ENCODE data around the gene SPATA16. TPM values are rescaled to one million over a fixed set of nuclear protein-coding genes. Genes with fewer than 3 reads are reported as not detected.
"Not testable (repeated sequence)": the region's sequence is repeated elsewhere in the genome, so short reads cannot be mapped to it uniquely, and the experiment has no call there.

The SPATA16 gene
- total and polyA plus RNA-seq, 2 donors (not counting 1 experiment from before 2014, with no cell fraction given) = not detected

- H3K27me3 ChIP-seq (replicated peaks in 1 of 4; ENCODE audit: control extremely low read depth in 1 of 4, control insufficient read depth in 3 of 4, insufficient read depth in 4 of 4, low read length in 3 of 4) = no peaks in the 10 kb centered on the region
- no peaks in the 10 kb centered on the region for H4K20me1 ChIP-seq (ENCODE audit: control insufficient read depth, insufficient read depth, low read length, poor library complexity, severe bottlenecking)
- H3K4me3 ChIP-seq (ENCODE audit: control extremely low read depth in 1 of 5, extremely low read depth in 1 of 5, insufficient read depth in 1 of 5, low read depth in 2 of 5, low read length in 4 of 5) = no peak overlapping the region
- no CpG with 5 or more reads among the region's 2 CpGs for WGBS (ENCODE audit: insufficient coverage)
- no peak overlapping the region for H3K27ac ChIP-seq (ENCODE audit: low read length in 2 of 2)
- no peaks in the 10 kb centered on the region for H3K36me3 ChIP-seq (replicated peaks in 1 of 2; ENCODE audit: control extremely low read depth in 1 of 2, control insufficient read depth in 1 of 2, extremely low read depth in 1 of 2, insufficient read depth in 2 of 2, low read length in 1 of 2)
- no peaks in the 10 kb centered on the region for H3K9me3 ChIP-seq (ENCODE audit: control extremely low read depth in 1 of 3, control insufficient read depth in 2 of 3, insufficient read depth in 1 of 3, low read length in 2 of 3)
- Mint-ChIP-seq H3K27me3 (no peaks in the 10 kb centered on the region), H3K9me3 (ENCODE audit: insufficient read depth) (peaks cover 5% of the 10 kb centered on the region), H3K4me3 (no peak overlapping the region), H3K4me1 (no peaks in the 10 kb centered on the region), H3K27ac (no peak overlapping the region)
- no peak for DNase-seq
- ChIA-PET POLR2A (no interaction called here), CTCF (interaction anchor here (1.0 kb wide), 1 partner anchor 10 kb away, joined by 3 read pairs; no protein-coding TSS in a partner anchor)
- H3K79me2 ChIP-seq (ENCODE audit: control insufficient read depth, insufficient read depth, low read length) = no peaks in the 10 kb centered on the region
- intact Hi-C loops (cut with micrococcal nuclease) = no loop called here
- H2AFZ ChIP-seq (ENCODE audit: insufficient read depth, low read depth, low read length, poor library complexity, severe bottlenecking) = no peak overlapping the region
- TF ChIP-seq CTCF (IDR thresholded peaks at IDR 0.05) = no peak
- no peak for TF ChIP-seq EZH2 (IDR thresholded peaks at IDR 0.05; ENCODE audit: borderline replicate concordance, insufficient read depth, low read depth, low read length, poor library complexity, severe bottlenecking)
- no peak overlapping the region for H3K9ac ChIP-seq (ENCODE audit: low read length)
- H3K4me2 ChIP-seq (replicated peaks; ENCODE audit: low read depth, low read length, poor library complexity, severe bottlenecking) = no peak overlapping the region
- no peak for ATAC-seq (ENCODE audit: low read depth)
- H3K4me1 ChIP-seq (ENCODE audit: control insufficient read depth in 2 of 2, insufficient read depth in 2 of 2, low read length in 2 of 2) = no peaks in the 10 kb centered on the region
These were observed 255.3 kb downstream of the SPATA16 start for GRCh38 chr3:172885704-172886103.

GRCh38 chr3:172882563-172882962 lies 258.5 kb downstream of the SPATA16 start:
- Mint-ChIP-seq H3K4me3 (no peak overlapping the region), H3K9me3 (ENCODE audit: insufficient read depth) (peaks cover 9% of the 10 kb centered on the region), H3K27me3 (no peaks in the 10 kb centered on the region), H3K27ac (no peak overlapping the region), H3K4me1 (no peaks in the 10 kb centered on the region)
- no peaks in the 10 kb centered on the region for H3K36me3 ChIP-seq (replicated peaks in 1 of 2; ENCODE audit: control extremely low read depth in 1 of 2, control insufficient read depth in 1 of 2, extremely low read depth in 1 of 2, insufficient read depth in 2 of 2, low read length in 1 of 2)
- H4K20me1 ChIP-seq (ENCODE audit: control insufficient read depth, insufficient read depth, low read length, poor library complexity, severe bottlenecking) = no peaks in the 10 kb centered on the region
- 75% methylated on average over 1 of the region's 1 CpG for WGBS (ENCODE audit: insufficient coverage)
- POLR2A ChIA-PET = no interaction called here
- CTCF ChIA-PET = no interaction called here
- H3K27ac ChIP-seq (ENCODE audit: low read length in 2 of 2) = no peak overlapping the region
- H3K27me3 ChIP-seq (replicated peaks in 1 of 4; ENCODE audit: control extremely low read depth in 1 of 4, control insufficient read depth in 3 of 4, insufficient read depth in 4 of 4, low read length in 3 of 4) = no peaks in the 10 kb centered on the region
- TF ChIP-seq EZH2 (IDR thresholded peaks at IDR 0.05; ENCODE audit: borderline replicate concordance, insufficient read depth, low read depth, low read length, poor library complexity, severe bottlenecking) = no peak
- TF ChIP-seq CTCF (IDR thresholded peaks at IDR 0.05) = no peak
- no peak overlapping the region for H3K4me2 ChIP-seq (replicated peaks; ENCODE audit: low read depth, low read length, poor library complexity, severe bottlenecking)
- H3K4me1 ChIP-seq (ENCODE audit: control insufficient read depth in 2 of 2, insufficient read depth in 2 of 2, low read length in 2 of 2) = no peaks in the 10 kb centered on the region
- no peak for ATAC-seq (ENCODE audit: low read depth)
- no peaks in the 10 kb centered on the region for H3K79me2 ChIP-seq (ENCODE audit: control insufficient read depth, insufficient read depth, low read length)
- intact Hi-C loops (cut with micrococcal nuclease) = no loop called here
- H3K9ac ChIP-seq (ENCODE audit: low read length) = no peak overlapping the region
- H3K9me3 ChIP-seq (ENCODE audit: control extremely low read depth in 1 of 3, control insufficient read depth in 2 of 3, insufficient read depth in 1 of 3, low read length in 2 of 3) = peaks cover 0 to 6% (median 0%) of the 10 kb centered on the region in 3 donors
- no peak overlapping the region for H2AFZ ChIP-seq (ENCODE audit: insufficient read depth, low read depth, low read length, poor library complexity, severe bottlenecking)
- no peak for DNase-seq
- no peak overlapping the region for H3K4me3 ChIP-seq (ENCODE audit: control extremely low read depth in 1 of 5, extremely low read depth in 1 of 5, insufficient read depth in 1 of 5, low read depth in 2 of 5, low read length in 4 of 5)

- DNase-seq; H3K36me3 ChIP-seq (replicated peaks in 1 of 2; ENCODE audit: control extremely low read depth in 1 of 2, control insufficient read depth in 1 of 2, extremely low read depth in 1 of 2, insufficient read depth in 2 of 2, low read length in 1 of 2); H4K20me1 ChIP-seq (ENCODE audit: control insufficient read depth, insufficient read depth, low read length, poor library complexity, severe bottlenecking); H3K4me3 ChIP-seq (ENCODE audit: control extremely low read depth in 1 of 5, extremely low read depth in 1 of 5, insufficient read depth in 1 of 5, low read depth in 2 of 5, low read length in 4 of 5); H3K4me1 ChIP-seq (ENCODE audit: control insufficient read depth in 2 of 2, insufficient read depth in 2 of 2, low read length in 2 of 2); H3K27ac Mint-ChIP-seq; H3K4me1 Mint-ChIP-seq; H3K4me3 Mint-ChIP-seq; POLR2A ChIA-PET; ATAC-seq (ENCODE audit: low read depth); H3K79me2 ChIP-seq (ENCODE audit: control insufficient read depth, insufficient read depth, low read length); H3K27me3 Mint-ChIP-seq; intact Hi-C loops (cut with micrococcal nuclease); H3K9ac ChIP-seq (ENCODE audit: low read length); H3K9me3 Mint-ChIP-seq (ENCODE audit: insufficient read depth); H3K27ac ChIP-seq (ENCODE audit: low read length in 2 of 2); H3K9me3 ChIP-seq (ENCODE audit: control extremely low read depth in 1 of 3, control insufficient read depth in 2 of 3, insufficient read depth in 1 of 3, low read length in 2 of 3); H2AFZ ChIP-seq (ENCODE audit: insufficient read depth, low read depth, low read length, poor library complexity, severe bottlenecking); CTCF ChIA-PET; H3K4me2 ChIP-seq (replicated peaks; ENCODE audit: low read depth, low read length, poor library complexity, severe bottlenecking); H3K27me3 ChIP-seq (replicated peaks in 1 of 4; ENCODE audit: control extremely low read depth in 1 of 4, control insufficient read depth in 3 of 4, insufficient read depth in 4 of 4, low read length in 3 of 4): not testable (repeated sequence)
- 63% methylated on average over 2 of the region's 2 CpGs for WGBS (ENCODE audit: insufficient coverage)
These were observed 261.7 kb downstream of the SPATA16 start for GRCh38 chr3:172879381-172879780.

Measured in B cell (primary cell).